Lung (tissue), 12 donors: ENCODE measurements around the gene SUMO4. TPM values are rescaled to one million over a fixed set of nuclear protein-coding genes. Genes with fewer than 3 reads are reported as not detected.

ENCODE experiments used
- ATAC-seq: fragments of 200-7000 bp; cut with Tn5 transposase; one replicate; pipeline ENCODE4 v1.9.1; 2020; ENCODE audit warnings: moderate number of reproducible peaks; ENCODE audit not compliant: insufficient read depth, low FRiP score
- DNase-seq, 3 donors: peaks; one replicate each; pipeline ENCODE4 v3.0.0-alpha.2; 2013 to 2017
- H3K27ac ChIP-seq, 2 donors: one replicate each; pipeline ENCODE4 v1.5.1; 2013; ENCODE audit warnings: mild to moderate bottlenecking in 2 of 2, moderate library complexity in 2 of 2, control low read depth in 1 of 2, inconsistent platforms in 1 of 2, low read depth in 1 of 2, low read length in 1 of 2
- H3K27me3 ChIP-seq, 3 donors: one replicate each; pipeline ENCODE4 v1.5.1; 2013; ENCODE audit warnings: low read length in 2 of 3; ENCODE audit not compliant: control insufficient read depth in 3 of 3, insufficient read depth in 3 of 3
- H3K36me3 ChIP-seq, 4 donors: one replicate each; pipeline ENCODE4 v1.5.1; 2013; ENCODE audit warnings: low read length in 4 of 4, mild to moderate bottlenecking in 1 of 4, moderate library complexity in 1 of 4; ENCODE audit not compliant: control insufficient read depth in 4 of 4, insufficient read depth in 4 of 4
- H3K4me1 ChIP-seq, 5 donors: one replicate each; pipeline ENCODE4 v1.5.1; 2013; ENCODE audit warnings: low read length in 5 of 5, mild to moderate bottlenecking in 2 of 5, moderate library complexity in 1 of 5; ENCODE audit not compliant: control insufficient read depth in 5 of 5, insufficient read depth in 5 of 5
- H3K4me3 ChIP-seq: one replicate; pipeline ENCODE4 v1.5.1; 2013; ENCODE audit warnings: mild to moderate bottlenecking, control low read depth, moderate library complexity
- H3K9ac ChIP-seq, 2 donors: one replicate each; pipeline ENCODE4 v1.5.1; 2013; ENCODE audit warnings: low read length in 2 of 2, control low read depth in 1 of 2; ENCODE audit not compliant: insufficient read depth in 1 of 2
- H3K9me3 ChIP-seq, 4 donors: one replicate each; pipeline ENCODE4 v1.5.1; 2013; ENCODE audit warnings: low read length in 3 of 4, mild to moderate bottlenecking in 1 of 4, moderate library complexity in 1 of 4; ENCODE audit not compliant: control insufficient read depth in 4 of 4, insufficient read depth in 3 of 4
- WGBS, 2 donors: extraction: QIAGEN DNeasy Blood & Tissue Kit; methylation state at CpG; one replicate each; pipeline ENCODE4 v1.1.7; 2013; 5-methylcytosine and 5-hydroxymethylcytosine counted together
- polyA plus RNA-seq, 2 donors: library from polyadenylated mRNA; stranded (reverse); fragments of 200-250 nt; gene quantifications; one replicate each; pipeline ENCODE4 v1.2.1, GENCODE V29; 2013
- total RNA-seq, 2 donors: library from RNA; depleted of rRNA in 1 of 2; stranded (reverse); fragments of >200 nt in 1 of 2; gene quantifications; one replicate each; pipeline ENCODE4 v1.2.1, GENCODE V29; 2014 to 2021
- TF ChIP-seq, protein P1 (sequence below): IDR thresholded peaks from 2 replicates; pipeline ENCODE4 v1.5.1; 2012; ENCODE audit warnings: mild to moderate bottlenecking; ENCODE audit errors: control extremely low read depth, extremely low read depth
- donor health status: control.
- donor health status: control.
- donor health status: Bipolar disorder and iron deficiency.
- donor health status: healthy.
- donor health status: DM: yes; HTN: yes; CAD: no.

The SUMO4 gene
- total and polyA plus RNA-seq, 4 donors, result 0.11 to 12.9 (median 0.93) TPM

DNA sequence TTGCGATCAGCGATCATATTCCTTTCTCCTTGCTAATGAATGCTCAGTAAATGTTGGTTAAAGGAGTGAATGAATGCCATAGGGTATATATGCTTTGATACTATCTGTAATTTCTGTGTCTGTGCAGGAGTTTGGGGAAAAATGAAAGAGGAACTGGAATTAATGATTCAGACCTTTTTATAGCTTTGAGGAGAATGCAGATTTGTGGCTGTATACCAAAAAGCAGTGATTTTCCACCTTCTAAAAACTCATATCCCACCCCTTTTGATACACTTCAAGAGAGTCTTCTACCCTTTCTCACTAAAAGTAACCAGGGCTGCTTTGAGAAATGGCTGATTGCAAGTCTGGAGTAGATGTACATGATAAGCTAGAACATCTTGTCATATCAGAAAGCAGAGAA, 26.6 kb upstream of the SUMO4 start:
- H3K9me3 ChIP-seq, result no peaks in the 10 kb centered on the region
- H3K36me3 ChIP-seq, result peaks cover 6 to 15% (median 9%) of the 10 kb centered on the region in 4 donors
- peaks cover 0 to 9% (median 0%) of the 10 kb centered on the region in 5 donors for H3K4me1 ChIP-seq
- no peaks in the 10 kb centered on the region for H3K27me3 ChIP-seq
- no peak overlapping the region for H3K9ac ChIP-seq
- H3K27ac ChIP-seq, result no peak overlapping the region
- ATAC-seq (no peak), DNase-seq (no peak)
- TF ChIP-seq, protein P1, sequence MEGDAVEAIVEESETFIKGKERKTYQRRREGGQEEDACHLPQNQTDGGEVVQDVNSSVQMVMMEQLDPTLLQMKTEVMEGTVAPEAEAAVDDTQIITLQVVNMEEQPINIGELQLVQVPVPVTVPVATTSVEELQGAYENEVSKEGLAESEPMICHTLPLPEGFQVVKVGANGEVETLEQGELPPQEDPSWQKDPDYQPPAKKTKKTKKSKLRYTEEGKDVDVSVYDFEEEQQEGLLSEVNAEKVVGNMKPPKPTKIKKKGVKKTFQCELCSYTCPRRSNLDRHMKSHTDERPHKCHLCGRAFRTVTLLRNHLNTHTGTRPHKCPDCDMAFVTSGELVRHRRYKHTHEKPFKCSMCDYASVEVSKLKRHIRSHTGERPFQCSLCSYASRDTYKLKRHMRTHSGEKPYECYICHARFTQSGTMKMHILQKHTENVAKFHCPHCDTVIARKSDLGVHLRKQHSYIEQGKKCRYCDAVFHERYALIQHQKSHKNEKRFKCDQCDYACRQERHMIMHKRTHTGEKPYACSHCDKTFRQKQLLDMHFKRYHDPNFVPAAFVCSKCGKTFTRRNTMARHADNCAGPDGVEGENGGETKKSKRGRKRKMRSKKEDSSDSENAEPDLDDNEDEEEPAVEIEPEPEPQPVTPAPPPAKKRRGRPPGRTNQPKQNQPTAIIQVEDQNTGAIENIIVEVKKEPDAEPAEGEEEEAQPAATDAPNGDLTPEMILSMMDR, result no peak
- 97 to 99% methylated on average over 2 of the region's 2 CpGs for WGBS, 2 donors
- H3K4me3 ChIP-seq, result no peak overlapping the region

DNA sequence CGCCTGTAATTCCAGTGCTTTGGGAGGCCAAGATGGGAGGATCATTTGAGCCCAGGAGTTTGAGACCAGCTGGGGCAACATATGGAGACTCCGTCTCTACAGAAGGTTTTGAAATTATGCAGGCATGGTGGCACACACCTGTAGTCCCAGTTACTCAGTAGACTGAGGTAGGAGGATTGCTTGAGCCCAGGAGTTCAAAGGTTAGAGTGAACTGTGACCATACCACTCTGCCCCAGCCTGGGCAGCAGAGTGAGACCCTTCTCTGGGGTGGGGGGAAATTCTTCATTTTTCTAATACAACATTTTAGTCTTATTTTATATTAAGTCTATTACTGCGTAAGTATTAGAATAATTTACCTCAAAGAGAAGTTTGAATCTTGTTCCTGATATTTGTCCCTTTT, 20.1 kb upstream of the SUMO4 start:
- peaks cover 16 to 30% (median 25%) of the 10 kb centered on the region in 4 donors for H3K36me3 ChIP-seq
- TF ChIP-seq, protein P1, result no peak
- H3K27me3 ChIP-seq, result no peaks in the 10 kb centered on the region
- DNase-seq (no peak), ATAC-seq (no peak)
- no peak overlapping the region for H3K27ac ChIP-seq
- H3K9ac ChIP-seq, result no peak overlapping the region
- H3K4me1 ChIP-seq, result no peaks in the 10 kb centered on the region
- no peak overlapping the region for H3K4me3 ChIP-seq
- WGBS, 2 donors, result 98% methylated on average over 3 of the region's 3 CpGs
- H3K9me3 ChIP-seq, result no peaks in the 10 kb centered on the region

DNA sequence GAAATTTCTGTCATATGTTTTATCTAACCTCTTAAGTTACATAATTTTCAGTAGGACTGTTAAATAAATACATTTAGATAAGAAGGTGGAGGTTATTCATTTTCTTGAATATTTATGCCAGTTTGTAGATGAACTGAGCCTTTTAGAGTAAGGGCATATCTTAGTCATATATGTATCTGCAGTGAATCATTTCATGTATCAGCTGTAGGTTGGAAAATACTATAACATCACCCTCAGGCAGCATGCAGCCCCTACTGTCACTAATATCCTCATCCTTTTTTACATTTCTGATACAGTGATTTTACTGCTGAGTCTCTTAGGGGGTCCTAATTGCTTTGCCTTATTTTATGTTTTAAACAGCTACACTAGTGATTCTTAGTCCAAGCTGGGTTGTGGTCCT, 19.5 kb upstream of the SUMO4 start:
- no peak overlapping the region for H3K27ac ChIP-seq
- H3K4me3 ChIP-seq, result no peak overlapping the region
- ATAC-seq, result no peak
- peaks cover 16 to 30% (median 25%) of the 10 kb centered on the region in 4 donors for H3K36me3 ChIP-seq
- H3K27me3 ChIP-seq, result no peaks in the 10 kb centered on the region
- no peak for DNase-seq
- TF ChIP-seq, protein P1, result no peak
- H3K9ac ChIP-seq, result no peak overlapping the region
- no peaks in the 10 kb centered on the region for H3K9me3 ChIP-seq
- no peaks in the 10 kb centered on the region for H3K4me1 ChIP-seq

DNA sequence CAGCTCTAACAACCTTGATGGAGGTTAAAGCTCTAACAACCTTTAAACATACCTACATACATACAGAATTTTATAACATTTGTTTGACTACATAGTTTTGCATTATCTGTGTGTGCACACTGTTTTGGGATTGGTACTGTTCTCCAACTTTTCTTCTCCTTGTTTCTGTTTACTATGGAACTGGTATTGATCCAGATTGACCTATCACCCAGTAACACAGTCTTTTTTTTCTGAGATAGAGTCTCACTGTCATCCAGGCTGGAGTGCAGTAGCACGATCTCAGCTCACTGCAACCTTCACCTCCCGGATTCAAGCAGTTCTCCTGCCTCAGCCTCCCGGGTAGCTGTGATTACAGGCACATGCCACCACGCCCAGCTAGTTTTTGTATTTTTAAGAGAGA, 16.7 kb upstream of the SUMO4 start:
- DNase-seq (no peak), ATAC-seq (no peak)
- no peak overlapping the region for H3K27ac ChIP-seq
- peaks cover 14 to 23% (median 18%) of the 10 kb centered on the region in 4 donors for H3K36me3 ChIP-seq
- H3K9me3 ChIP-seq, result no peaks in the 10 kb centered on the region
- H3K27me3 ChIP-seq, result no peaks in the 10 kb centered on the region
- no peak overlapping the region for H3K9ac ChIP-seq
- TF ChIP-seq, protein P1, result no peak
- peaks cover 0 to 3% (median 0%) of the 10 kb centered on the region in 5 donors for H3K4me1 ChIP-seq
- no peak overlapping the region for H3K4me3 ChIP-seq
- 95% methylated on average over 4 of the region's 4 CpGs for WGBS, 2 donors
